MM.1S (cell line): ENCODE measurements around the gene PMM2.

Experiments
- CTCF ChIP-seq: fragments of 300-600 bp; sonication (generic); IDR thresholded peaks from 2 replicates; pipeline ENCODE4 v1.5.1; 2016; ENCODE audit warnings: antibody characterized with exemption, low read length, mixed read lengths
- EZH2 ChIP-seq: fragments of 300-600 bp; sonication (generic); optimal IDR thresholded peaks from 2 replicates; pipeline ENCODE3; 2017; ENCODE audit warnings: low read depth, mild to moderate bottlenecking, antibody characterized with exemption, low read length, mixed read lengths
- EZH2phosphoT487 ChIP-seq: fragments of 300-600 bp; sonication (generic); IDR thresholded peaks from 2 replicates; pipeline ENCODE4 v1.6.1; 2018; ENCODE audit warnings: antibody characterized with exemption, low read length

GRCh38 chr16:8763083-8763482 is 34.6 kb upstream of the PMM2 start:
- TF ChIP-seq CTCF, result no peak
- TF ChIP-seq EZH2, result no peak
- TF ChIP-seq EZH2phosphoT487, result no peak
